ENCODE data around the gene RNF182.
"Not testable (repeated sequence)": the region's sequence is repeated elsewhere in the genome, so short reads cannot be mapped to it uniquely, and the experiment has no call there.

The RNF182 gene

GRCh38 chr6:13971303-13971702 lies 46.6 kb downstream of the RNF182 start:
- H3K4me1 ChIP-seq: no peaks in the 10 kb centered on the region
- no peak overlapping the region for H3K9ac ChIP-seq

GRCh38 chr6:13972602-13973001 lies 47.9 kb downstream of the RNF182 start:
- Histone ChIP-seq H3K9me3 (replicated peaks in 1 of 11) (peaks cover 42 to 61% (median 54%) of the 10 kb centered on the region in 11 experiments), H3K4me3 (peak overlapping the region in 2 of 10 experiments; percentile 8 to 17; a peak in 2 of 20 replicates), H3K36me3 (peaks cover 0 to 12% (median 0%) of the 10 kb centered on the region in 11 experiments; a peak in 3 of 22 replicates)
- not testable (repeated sequence) for H3K27me3 ChIP-seq, H3K4me1 ChIP-seq, H3K9ac ChIP-seq, H4K20me1 ChIP-seq, H3K27ac ChIP-seq, H3K4me2 ChIP-seq

More at GRCh38 chr6:13971303-13971702, 46.6 kb downstream of the RNF182 start:
- H3K9me3 ChIP-seq (replicated peaks in 1 of 11): peaks cover 48 to 68% (median 59%) of the 10 kb centered on the region in 11 experiments
- H3K36me3 ChIP-seq: peaks cover 0 to 12% (median 0%) of the 10 kb centered on the region in 11 experiments; a peak in 3 of 22 replicates
- no peak overlapping the region for H3K27ac ChIP-seq
- H3K27me3 ChIP-seq: no peaks in the 10 kb centered on the region
- H4K20me1 ChIP-seq: no peaks in the 10 kb centered on the region
- TF ChIP-seq Cebpa-rat (IDR thresholded peaks at IDR 0.05): no peak
- no peak overlapping the region for H3K4me2 ChIP-seq
- no peak overlapping the region for H3K4me3 ChIP-seq

GRCh38 chr6:13973422-13973821 lies 48.7 kb downstream of the RNF182 start:
- not testable (repeated sequence) for H3K4me2 ChIP-seq, H4K20me1 ChIP-seq, H3K4me3 ChIP-seq, H3K4me1 ChIP-seq, H3K9ac ChIP-seq, H3K27ac ChIP-seq, H3K27me3 ChIP-seq
- H3K36me3 ChIP-seq: peaks cover 0 to 12% (median 0%) of the 10 kb centered on the region in 11 experiments; a peak in 3 of 22 replicates
- H3K9me3 ChIP-seq (replicated peaks in 1 of 11): peaks cover 42 to 60% (median 54%) of the 10 kb centered on the region in 11 experiments

GRCh38 chr6:13978102-13978640 lies 53.4 kb downstream of the RNF182 start:
- Histone ChIP-seq H3K27me3 (no peaks in the 10 kb centered on the region), H3K4me2 (no peak overlapping the region), H3K4me3 (no peak overlapping the region), H3K36me3 (0 out of 22 replicates have a peak, but pooled peaks cover 0 to 3% (median 0%) of the 10 kb centered on the region in 11 experiments), H3K4me1 (no peaks in the 10 kb centered on the region), H3K9me3 (replicated peaks in 1 of 11) (peaks cover 16 to 25% (median 21%) of the 10 kb centered on the region in 11 experiments), H3K27ac (no peak overlapping the region), H3K9ac (no peak overlapping the region), H4K20me1 (no peaks in the 10 kb centered on the region)
- TF ChIP-seq Cebpa-rat (IDR thresholded peaks at IDR 0.05): no peak

GRCh38 chr6:13978787-13979186 lies 54.0 kb downstream of the RNF182 start:
- Histone ChIP-seq H3K9ac (no peak overlapping the region), H3K4me3 (no peak overlapping the region), H3K27ac (no peak overlapping the region), H3K36me3 (no peaks in the 10 kb centered on the region), H3K27me3 (no peaks in the 10 kb centered on the region), H4K20me1 (no peaks in the 10 kb centered on the region), H3K4me1 (no peaks in the 10 kb centered on the region), H3K4me2 (no peak overlapping the region), H3K9me3 (replicated peaks in 1 of 11) (peaks cover 10 to 18% (median 15%) of the 10 kb centered on the region in 11 experiments)
- TF ChIP-seq Cebpa-rat (IDR thresholded peaks at IDR 0.05): no peak

- Histone ChIP-seq H3K9me3 (replicated peaks in 1 of 11) (peaks cover 5 to 11% (median 7%) of the 10 kb centered on the region in 11 experiments; a peak in 14 of 22 replicates), H3K36me3 (no peaks in the 10 kb centered on the region), H3K4me1 (no peaks in the 10 kb centered on the region), H3K27ac (no peak overlapping the region), H3K4me3 (no peak overlapping the region), H3K9ac (no peak overlapping the region), H3K4me2 (no peak overlapping the region), H4K20me1 (no peaks in the 10 kb centered on the region), H3K27me3 (no peaks in the 10 kb centered on the region)
- no peak for TF ChIP-seq Cebpa-rat (IDR thresholded peaks at IDR 0.05)
These were observed 54.8 kb downstream of the RNF182 start for GRCh38 chr6:13979284-13980171.

DNA sequence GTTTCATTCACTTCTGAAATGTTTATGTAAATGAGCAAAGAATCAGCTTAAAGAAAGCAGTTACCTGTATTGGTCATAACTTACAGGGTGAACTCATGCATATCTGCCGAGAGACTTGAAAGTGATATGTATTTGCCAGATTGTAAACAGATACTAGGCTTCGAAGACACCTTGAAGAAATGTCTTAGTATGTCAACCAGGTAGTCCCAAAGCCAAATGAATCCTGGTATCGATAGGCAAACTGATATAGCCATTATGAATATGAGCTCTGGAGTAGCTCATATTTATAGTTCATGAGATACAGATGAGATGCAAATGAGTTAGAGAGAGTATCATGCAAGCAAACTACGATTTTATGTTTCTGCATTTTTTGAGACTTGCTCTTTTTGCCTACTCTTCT lies 55.8 kb downstream of the RNF182 start:
- no peak for TF ChIP-seq Cebpa-rat (IDR thresholded peaks at IDR 0.05)
- Histone ChIP-seq H4K20me1 (no peaks in the 10 kb centered on the region), H3K27me3 (no peaks in the 10 kb centered on the region), H3K27ac (no peak overlapping the region), H3K4me2 (no peak overlapping the region), H3K9me3 (replicated peaks in 1 of 11) (0 out of 22 replicates have a peak, but pooled peaks cover 0 to 5% (median 0%) of the 10 kb centered on the region in 11 experiments), H3K9ac (no peak overlapping the region), H3K4me1 (0 out of 20 replicates have a peak, but pooled peaks cover 0 to 6% (median 0%) of the 10 kb centered on the region in 10 experiments), H3K4me3 (no peak overlapping the region), H3K36me3 (no peaks in the 10 kb centered on the region)

DNA sequence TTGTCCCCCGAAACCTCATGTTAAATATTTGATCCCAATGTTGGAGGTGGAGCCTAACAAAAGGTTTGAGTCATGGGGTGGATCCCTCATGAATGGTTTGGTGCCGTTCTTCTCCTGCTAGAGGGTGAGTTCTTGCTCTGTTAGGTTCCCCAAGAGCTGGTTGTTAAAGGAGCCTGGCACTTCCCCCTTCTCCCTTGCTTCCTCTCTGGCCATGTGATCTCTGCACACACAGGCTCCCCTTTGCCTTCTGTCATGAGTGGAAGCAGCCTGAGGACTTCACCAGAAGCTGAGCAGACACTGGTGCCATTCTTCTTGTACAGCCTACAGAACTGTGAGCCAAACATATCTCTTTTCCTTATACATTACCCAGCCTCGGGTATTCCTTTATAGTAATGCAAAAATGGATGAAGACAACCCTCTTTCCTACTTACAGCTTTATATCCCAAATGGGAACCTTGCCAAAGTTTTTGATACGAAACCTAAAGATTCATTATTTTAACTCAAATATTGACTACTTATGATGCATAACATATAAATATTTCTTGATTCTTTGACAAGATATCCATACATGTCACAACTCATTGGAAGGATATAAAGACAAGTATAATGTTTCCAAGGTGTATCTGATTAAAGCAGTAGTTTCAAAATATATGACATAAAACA lies 61.0 kb downstream of the RNF182 start:
- H4K20me1 ChIP-seq: no peaks in the 10 kb centered on the region
- H3K36me3 ChIP-seq: no peaks in the 10 kb centered on the region
- no peak overlapping the region for H3K4me3 ChIP-seq
- H3K4me2 ChIP-seq: no peak overlapping the region
- H3K9ac ChIP-seq: no peak overlapping the region
- H3K27ac ChIP-seq: no peak overlapping the region
- 0 out of 20 replicates have a peak, but pooled peaks cover 0 to 8% (median 0%) of the 10 kb centered on the region in 10 experiments for H3K4me1 ChIP-seq
- no peaks in the 10 kb centered on the region for H3K9me3 ChIP-seq (replicated peaks in 1 of 11)
- H3K27me3 ChIP-seq: no peaks in the 10 kb centered on the region
- TF ChIP-seq Cebpa-rat (IDR thresholded peaks at IDR 0.05): no peak

- Histone ChIP-seq H3K4me1 (0 out of 20 replicates have a peak, but pooled peaks cover 0 to 8% (median 0%) of the 10 kb centered on the region in 10 experiments), H3K27ac (no peak overlapping the region), H3K36me3 (no peaks in the 10 kb centered on the region), H3K4me3 (no peak overlapping the region), H3K9me3 (replicated peaks in 1 of 11) (no peaks in the 10 kb centered on the region), H3K4me2 (no peak overlapping the region), H3K27me3 (no peaks in the 10 kb centered on the region), H4K20me1 (no peaks in the 10 kb centered on the region), H3K9ac (no peak overlapping the region)
- no peak for TF ChIP-seq Cebpa-rat (IDR thresholded peaks at IDR 0.05)
These were observed 62.1 kb downstream of the RNF182 start for GRCh38 chr6:13986700-13987399.

Measured in BLaER1 treated with 17β-estradiol and CSF1 and Interleukin-3, amounts not matched to agents 10 nM and 100 nM (cell line).